ENCODE data around the gene HEYL. TPM values are rescaled to one million over a fixed set of nuclear protein-coding genes. Genes with fewer than 3 reads are reported as not detected.
"Not testable (repeated sequence)": the region's sequence is repeated elsewhere in the genome, so short reads cannot be mapped to it uniquely, and the experiment has no call there.

HEYL gene
- total RNA-seq, 1 donor from 2014 or later, result 0.44 TPM

GRCh38 chr1:39601667-39602255, 37.7 kb downstream of the HEYL start:
- ATAC-seq, result not testable (repeated sequence)

GRCh38 chr1:39596163-39596562, 43.3 kb downstream of the HEYL start:
- no peak for ATAC-seq

GRCh38 chr1:39593386-39593785, 46.1 kb downstream of the HEYL start:
- no peak for ATAC-seq

GRCh38 chr1:39592069-39592468, 47.4 kb downstream of the HEYL start:
- no peak for ATAC-seq

- peak; percentile 37 for ATAC-seq
Measured at GRCh38 chr1:39590546-39590945, 48.9 kb downstream of the HEYL start.

- ATAC-seq, result no peak
Measured at GRCh38 chr1:39585933-39586332, 53.5 kb downstream of the HEYL start.

GRCh38 chr1:39576016-39576657, 63.3 kb downstream of the HEYL start:
- ATAC-seq, result peak; percentile 38

GRCh38 chr1:39575191-39576015, 64.0 kb downstream of the HEYL start:
- ATAC-seq, result peak; percentile 60

GRCh38 chr1:39574646-39575045, 64.8 kb downstream of the HEYL start:
- peak; percentile 38 for ATAC-seq

Other genes with a start within 250 kb of the HEYL start
- gene BMP8A, start 148.0 kb downstream of the HEYL start, total RNA-seq, result not detected
- 134 TPM for gene PABPC4, start 62.9 kb downstream of the HEYL start, total RNA-seq
- not detected for gene NT5C1A, start 32.5 kb upstream of the HEYL start, total RNA-seq
- not detected for gene HPCAL4, start 51.8 kb upstream of the HEYL start, total RNA-seq
- 43.8 TPM for gene PPIE, start 99.2 kb upstream of the HEYL start, total RNA-seq
- 0.20 TPM for gene OXCT2, start 131.7 kb upstream of the HEYL start, total RNA-seq
- 0.60 TPM for gene BMP8B, start 149.2 kb upstream of the HEYL start, total RNA-seq
- gene TRIT1, start 243.9 kb upstream of the HEYL start, total RNA-seq, result 18.4 TPM

Data from esophagus mucosa (tissue), 1 donor.